Urothelium cell line (cell line): ENCODE data around the gene CYB561D2.

Experiments
- DNase-seq: peaks from one replicate; pipeline ENCODE4 v3.0.0; 2011; ENCODE audit warnings: low spot score, mixed read lengths
- FAIRE-seq: peaks from 2 replicates; lab custom pipeline; 2011; peaks lifted over from hg19 to GRCh38; lab: Jason Lieb, UNC

Gene CYB561D2

GRCh38 chr3:50340448-50341329 lies 10.0 kb upstream of the CYB561D2 start, which contains the start of gene RASSF1:
Gene RASSF1, minus strand, starts transcription at chr3:50340836. Its CDS starts 31 bp downstream, at chr3:50340805.
- FAIRE-seq (no peak), DNase-seq (no peak)

DNA sequence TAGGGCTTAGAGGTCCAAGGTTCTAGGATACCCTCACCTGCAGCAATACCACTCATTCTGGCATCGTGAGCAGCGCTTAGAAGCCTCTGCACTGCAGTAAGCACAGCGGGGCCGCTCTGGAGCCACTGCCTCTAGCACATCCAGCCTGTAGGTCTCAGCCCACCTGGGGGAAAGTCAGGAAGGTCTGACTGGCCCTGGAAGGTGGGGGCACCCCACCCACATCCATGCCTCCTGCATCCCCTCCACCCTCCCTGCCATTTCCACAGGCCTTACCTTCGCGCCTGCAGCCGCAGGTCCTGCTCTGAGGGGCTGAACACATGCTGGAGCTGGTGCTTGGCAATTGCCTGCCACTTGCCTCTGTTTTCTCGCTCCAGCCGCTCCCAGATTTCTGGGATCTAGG lies 9.1 kb upstream of the CYB561D2 start:
- no peak for DNase-seq
- no peak for FAIRE-seq

DNA sequence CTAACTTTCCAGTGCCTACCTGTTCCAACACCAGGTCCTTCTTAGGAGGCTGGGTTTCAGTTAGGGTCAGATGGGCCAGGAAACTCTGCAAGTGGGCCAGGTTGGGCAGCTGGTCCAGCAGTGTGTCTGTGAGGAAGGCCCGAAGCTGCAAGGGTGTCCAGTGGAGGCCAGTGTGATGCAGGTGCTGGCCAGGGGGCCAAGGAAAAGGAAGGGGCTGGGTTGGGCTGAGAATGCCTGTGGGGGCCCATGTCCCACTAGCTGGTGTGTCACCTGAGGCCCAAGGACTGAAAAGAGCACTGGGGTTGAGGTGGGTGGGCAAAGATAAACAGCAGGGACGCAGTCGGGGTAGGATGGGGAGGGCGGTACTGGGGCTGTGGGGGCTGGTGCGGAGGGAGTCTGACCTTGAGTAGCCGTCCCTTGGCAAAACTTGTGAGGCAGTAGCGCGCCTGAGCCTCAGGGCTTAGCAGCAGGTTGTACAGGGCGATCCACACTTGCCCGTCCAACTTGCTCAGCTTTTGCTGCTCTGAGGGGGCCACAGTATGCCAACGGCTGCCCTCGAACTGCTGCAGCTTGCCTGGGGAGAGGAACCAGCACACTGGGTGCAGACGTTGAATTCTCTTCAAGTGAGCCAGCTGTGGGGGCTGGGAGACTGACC lies 8.5 kb upstream of the CYB561D2 start:
- DNase-seq (no peak), FAIRE-seq (no peak)

GRCh38 chr3:50342813-50343633 lies 7.6 kb upstream of the CYB561D2 start:
- FAIRE-seq (no peak), DNase-seq (no peak)

GRCh38 chr3:50345008-50345407 lies 5.7 kb upstream of the CYB561D2 start:
- DNase-seq = no peak
- FAIRE-seq = no peak

DNA sequence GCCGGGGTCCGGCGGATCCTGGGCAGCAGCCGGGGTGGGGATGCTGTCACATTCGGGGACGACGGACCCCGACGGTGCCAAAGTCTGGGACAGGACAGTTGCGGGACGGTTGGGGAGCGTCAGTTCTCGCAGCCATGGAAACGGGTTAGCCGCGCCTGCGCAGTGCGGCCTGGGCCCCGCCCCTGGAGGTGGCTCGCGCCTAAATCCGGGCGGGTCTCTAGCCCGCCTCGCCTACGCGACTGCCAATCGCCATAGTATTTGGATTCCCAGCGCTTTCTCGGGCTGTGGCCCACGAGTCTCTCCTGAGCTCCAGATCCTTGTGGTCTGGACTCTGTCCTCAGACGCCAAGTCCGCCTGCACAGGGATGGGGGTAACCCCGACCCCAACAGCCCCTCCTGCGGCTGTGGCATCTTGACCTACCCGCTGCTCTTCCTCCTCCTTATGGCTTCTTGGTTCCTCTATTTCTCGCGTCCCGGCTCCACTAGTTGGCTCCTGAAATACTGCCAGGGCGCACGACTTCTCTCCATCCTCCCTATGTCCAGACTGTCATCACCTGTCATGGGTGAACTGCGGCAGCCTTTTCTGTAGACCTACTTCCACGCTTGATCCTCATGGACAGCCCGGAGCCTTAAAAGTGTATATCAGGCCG lies 5.0 kb upstream of the CYB561D2 start, which contains the start of gene ZMYND10:
Gene ZMYND10, minus strand, starts transcription at position 147 of the 649 bp plus-strand sequence. CDS start 153 bp downstream, outside the sequence.
- DNase-seq (peak; percentile 63), FAIRE-seq (peak; percentile 27)

DNA sequence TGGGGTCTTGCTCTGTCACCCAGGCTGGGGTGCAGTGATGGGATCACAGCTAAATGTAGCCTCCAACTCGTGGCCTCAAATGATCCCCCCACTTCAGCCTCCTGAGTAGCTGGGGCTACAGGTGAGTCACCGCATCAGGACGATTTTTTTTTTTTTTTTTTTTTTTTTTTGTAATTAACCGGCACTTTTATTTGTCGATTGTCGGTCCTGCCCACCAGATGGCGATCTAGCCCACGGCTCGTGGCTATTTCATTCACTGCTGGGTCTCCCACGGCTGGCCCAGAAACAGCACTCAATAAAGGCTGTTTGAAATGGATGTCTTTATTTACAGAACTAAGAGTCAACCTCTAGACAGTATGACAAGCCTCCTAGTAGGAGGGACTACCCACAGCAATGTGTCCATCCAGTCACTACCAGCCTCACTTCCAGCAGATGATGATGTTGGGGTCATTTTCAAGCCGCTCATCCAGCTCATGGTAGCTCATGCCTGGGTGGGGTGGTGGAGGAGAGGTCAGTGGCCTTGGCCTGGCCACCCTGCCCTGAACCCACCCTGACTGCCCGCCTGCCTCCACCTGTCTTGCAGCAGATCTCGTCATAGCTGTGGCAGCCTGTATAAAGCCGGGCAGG lies 3.4 kb upstream of the CYB561D2 start:
- peak; percentile 9 for FAIRE-seq
- DNase-seq = peak; percentile 72

GRCh38 chr3:50350213-50350526 lies 492 bp upstream of the CYB561D2 start:
- no peak for FAIRE-seq
- no peak for DNase-seq

- no peak for DNase-seq
- no peak for FAIRE-seq
Measured at GRCh38 chr3:50351323-50351697, 648 bp downstream of the CYB561D2 start.

- FAIRE-seq (no peak), DNase-seq (no peak)
Measured at GRCh38 chr3:50352781-50353180, 2.1 kb downstream of the CYB561D2 start.

GRCh38 chr3:50353245-50354004 lies 2.8 kb downstream of the CYB561D2 start:
- DNase-seq = no peak
- FAIRE-seq = no peak

DNA sequence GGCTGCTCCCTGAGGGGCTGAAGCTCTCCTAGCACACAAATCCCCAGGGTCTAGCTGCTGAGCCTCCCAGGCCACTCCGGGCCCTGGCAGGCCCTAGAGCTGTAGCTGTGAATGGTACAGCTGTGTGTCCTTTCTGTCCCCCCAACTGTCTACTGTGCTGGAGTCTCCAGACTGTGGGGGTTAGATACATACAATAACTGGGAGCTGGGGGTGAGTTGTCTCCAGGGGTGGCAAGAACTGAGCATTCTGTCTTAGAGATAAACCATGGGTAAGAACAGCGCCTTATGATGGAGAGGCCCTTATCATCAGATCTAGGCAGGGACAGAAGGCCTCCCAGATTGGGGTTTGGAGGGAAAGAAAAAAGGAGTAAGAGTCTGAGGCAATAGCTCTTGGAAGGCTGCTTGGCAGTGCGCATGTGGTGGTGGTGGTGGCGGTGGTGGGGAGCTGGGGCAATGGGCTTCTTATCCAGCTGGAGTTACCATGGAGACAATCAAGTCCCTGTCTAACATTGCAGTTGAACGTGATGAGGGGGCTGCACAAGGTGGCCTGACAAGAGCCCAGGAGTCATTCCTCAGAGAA lies 3.6 kb downstream of the CYB561D2 start:
- DNase-seq = no peak
- FAIRE-seq = no peak

DNA sequence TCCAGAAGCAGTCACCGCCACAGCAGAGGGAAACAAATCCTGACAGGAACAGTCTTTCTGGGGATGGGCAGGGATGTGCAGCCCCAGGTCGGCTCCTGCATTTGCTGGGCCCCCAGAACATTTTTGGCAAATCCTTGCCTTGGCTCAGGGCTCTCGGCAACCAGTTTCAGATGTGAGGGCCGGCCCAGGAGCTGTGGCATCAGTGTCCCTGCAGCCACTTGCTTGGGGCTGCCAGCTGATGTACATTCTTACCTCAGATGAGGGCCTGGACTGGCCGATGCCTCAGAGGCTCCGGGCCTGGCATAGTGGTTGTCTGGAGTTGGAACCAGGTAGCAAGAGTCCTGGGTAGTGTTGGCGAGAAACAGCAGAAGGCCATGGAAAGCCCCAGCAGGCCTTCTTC lies 4.2 kb downstream of the CYB561D2 start:
- FAIRE-seq = no peak
- DNase-seq = no peak

DNA sequence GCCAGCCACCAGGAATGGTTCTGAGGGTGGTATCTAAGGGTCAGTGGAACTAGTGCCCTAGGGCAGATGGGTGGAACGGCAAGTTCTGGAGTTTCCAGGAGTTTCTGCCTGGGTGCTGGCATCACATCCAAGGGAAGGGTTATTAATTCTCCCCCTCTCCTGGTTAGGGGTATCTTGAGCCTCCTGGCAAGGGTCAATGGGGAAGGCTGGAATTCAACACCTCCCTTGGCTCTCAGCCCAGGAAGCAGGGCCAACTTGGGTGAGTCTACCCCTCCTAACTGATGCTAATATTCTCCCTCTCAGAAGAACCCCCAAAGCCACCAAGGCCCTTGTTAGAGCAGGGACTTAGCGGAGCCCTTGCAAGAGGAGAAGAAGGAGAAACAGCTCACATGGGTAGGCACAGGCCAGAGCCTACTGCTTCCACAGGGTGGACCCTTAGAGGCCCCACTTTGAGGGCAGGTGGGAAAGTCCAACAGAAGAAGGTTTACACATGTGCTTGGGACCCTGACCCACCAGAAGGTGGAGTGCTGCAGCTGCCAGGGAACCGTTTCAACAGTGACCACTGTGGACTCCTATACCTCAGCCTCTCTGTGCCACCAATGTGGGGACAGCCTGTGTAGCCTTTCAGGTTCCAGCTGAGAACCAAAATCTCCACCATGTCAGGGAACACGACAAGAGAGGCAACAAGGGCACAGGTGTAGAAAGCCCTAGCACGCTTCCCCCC lies 5.3 kb downstream of the CYB561D2 start:
- no peak for FAIRE-seq

GRCh38 chr3:50356553-50356952 lies 5.9 kb downstream of the CYB561D2 start:
- no peak for FAIRE-seq
- no peak for DNase-seq

More for the DNA sequence above, 5.3 kb downstream of the CYB561D2 start:
- DNase-seq = no peak

DNA sequence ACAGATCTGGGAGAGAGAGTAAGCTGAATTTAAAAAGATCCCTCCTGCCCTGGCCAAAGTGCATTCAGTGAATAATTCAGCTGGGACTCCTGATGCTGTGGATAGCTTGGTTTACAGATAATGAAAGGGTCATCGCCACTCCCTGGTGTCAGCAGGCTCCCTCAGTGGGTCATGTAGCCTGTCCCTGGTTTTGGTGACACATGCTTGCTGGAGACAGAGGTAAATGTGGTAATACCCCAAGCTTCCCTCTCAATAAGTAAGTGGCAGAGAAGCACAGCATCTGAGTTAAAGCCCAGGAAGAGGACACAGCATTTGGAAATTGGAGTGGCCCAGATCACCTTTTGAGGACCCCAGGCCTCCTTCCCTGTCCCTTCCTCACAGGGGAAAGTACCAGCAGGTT lies 6.8 kb downstream of the CYB561D2 start:
- DNase-seq (no peak), FAIRE-seq (no peak)

- DNase-seq (no peak), FAIRE-seq (no peak)
Measured at GRCh38 chr3:50358355-50358910, 7.8 kb downstream of the CYB561D2 start.
